Testis (tissue), 2 donors: Measurements from ENCODE around the gene SOBP.

Source experiments
- POLR2A ChIP-seq: fragments of 450-650 bp; IDR thresholded peaks from one replicate; pipeline ENCODE4 v1.6.1; 2017; ENCODE audit warnings: antibody characterized with exemption, mild to moderate bottlenecking, moderate library complexity
- TF ChIP-seq, protein P1 (sequence below), 3 experiments: fragments of 450-650 bp in 2 of 3; fragments of 200-600 bp in 1 of 3; sonication (generic) in 1 of 3; IDR thresholded peaks; one replicate each; pipeline ENCODE4 v1.5.1; 2016 to 2019; ENCODE audit warnings: antibody characterized with exemption in 3 of 3, mild to moderate bottlenecking in 2 of 3, moderate library complexity in 1 of 3

DNA sequence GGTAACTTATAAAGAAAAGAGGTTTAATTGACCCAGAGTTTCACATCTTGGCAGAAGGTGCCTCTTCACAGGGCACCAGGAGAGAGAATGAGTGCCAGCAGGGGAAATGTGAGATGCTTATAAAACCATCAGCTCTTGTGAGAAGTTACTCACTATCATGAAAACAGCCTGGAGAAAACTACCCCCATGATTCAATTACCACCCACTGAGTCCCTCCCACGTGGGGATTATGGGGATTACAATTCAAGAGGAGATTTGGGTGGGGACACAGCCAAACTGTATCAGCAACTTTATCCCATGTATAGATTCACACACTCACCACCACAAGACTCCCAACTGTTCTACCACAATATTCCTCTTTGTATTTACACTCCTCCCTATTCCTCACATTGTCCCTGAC is 41.1 kb upstream of the SOBP start:
- TF ChIP-seq, protein P1, sequence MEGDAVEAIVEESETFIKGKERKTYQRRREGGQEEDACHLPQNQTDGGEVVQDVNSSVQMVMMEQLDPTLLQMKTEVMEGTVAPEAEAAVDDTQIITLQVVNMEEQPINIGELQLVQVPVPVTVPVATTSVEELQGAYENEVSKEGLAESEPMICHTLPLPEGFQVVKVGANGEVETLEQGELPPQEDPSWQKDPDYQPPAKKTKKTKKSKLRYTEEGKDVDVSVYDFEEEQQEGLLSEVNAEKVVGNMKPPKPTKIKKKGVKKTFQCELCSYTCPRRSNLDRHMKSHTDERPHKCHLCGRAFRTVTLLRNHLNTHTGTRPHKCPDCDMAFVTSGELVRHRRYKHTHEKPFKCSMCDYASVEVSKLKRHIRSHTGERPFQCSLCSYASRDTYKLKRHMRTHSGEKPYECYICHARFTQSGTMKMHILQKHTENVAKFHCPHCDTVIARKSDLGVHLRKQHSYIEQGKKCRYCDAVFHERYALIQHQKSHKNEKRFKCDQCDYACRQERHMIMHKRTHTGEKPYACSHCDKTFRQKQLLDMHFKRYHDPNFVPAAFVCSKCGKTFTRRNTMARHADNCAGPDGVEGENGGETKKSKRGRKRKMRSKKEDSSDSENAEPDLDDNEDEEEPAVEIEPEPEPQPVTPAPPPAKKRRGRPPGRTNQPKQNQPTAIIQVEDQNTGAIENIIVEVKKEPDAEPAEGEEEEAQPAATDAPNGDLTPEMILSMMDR (IDR thresholded peaks at IDR 0.05): no peak
- TF ChIP-seq POLR2A: no peak
